GM19043 (cell line): ENCODE data around the gene HJV.

Experiments used
- ATAC-seq: cut with Tn5 transposase; IDR thresholded peaks from one replicate; pipeline ENCODE4 v1.9.1; 2021; ENCODE audit warnings: low read depth; ENCODE audit not compliant: unreplicated experiment

The HJV gene

DNA sequence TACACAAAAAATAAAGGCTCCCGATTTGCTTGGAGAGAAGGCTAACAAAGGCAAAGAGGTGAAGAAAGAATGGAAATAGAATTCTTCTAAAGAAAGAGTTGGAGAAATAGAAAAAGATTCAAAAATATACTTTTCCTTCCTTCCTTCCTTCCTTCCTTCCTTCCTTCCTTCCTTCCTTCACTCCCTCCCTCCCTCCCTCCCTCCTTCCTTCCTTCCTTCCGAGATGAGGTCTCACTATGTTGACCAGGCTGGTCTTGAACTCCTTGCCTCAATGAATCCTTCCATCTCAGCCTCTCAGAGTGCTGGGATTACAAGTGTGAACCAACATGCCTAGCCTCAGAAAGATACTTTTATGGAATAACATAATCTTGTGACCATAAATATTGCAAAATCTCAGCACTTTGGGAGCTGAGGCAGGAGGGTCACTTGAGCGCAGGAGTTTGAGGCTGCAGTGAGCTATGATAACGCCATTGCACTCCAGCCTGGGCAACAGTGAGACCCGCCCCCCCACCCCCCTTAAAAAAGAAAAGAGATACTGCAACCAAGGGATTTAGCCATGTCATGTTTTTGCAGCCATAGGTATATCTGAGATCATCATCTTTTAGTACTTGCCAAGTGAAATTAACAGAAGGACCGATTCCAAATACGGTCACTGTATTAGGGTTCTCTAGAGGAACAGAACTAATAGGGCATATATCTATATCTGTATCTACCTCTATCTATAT is 1.0 kb upstream of the HJV start:
- ATAC-seq: no peak

- ATAC-seq: no peak
Observed at GRCh38 chr1:146021050-146021445, 487 bp downstream of the HJV start.

DNA sequence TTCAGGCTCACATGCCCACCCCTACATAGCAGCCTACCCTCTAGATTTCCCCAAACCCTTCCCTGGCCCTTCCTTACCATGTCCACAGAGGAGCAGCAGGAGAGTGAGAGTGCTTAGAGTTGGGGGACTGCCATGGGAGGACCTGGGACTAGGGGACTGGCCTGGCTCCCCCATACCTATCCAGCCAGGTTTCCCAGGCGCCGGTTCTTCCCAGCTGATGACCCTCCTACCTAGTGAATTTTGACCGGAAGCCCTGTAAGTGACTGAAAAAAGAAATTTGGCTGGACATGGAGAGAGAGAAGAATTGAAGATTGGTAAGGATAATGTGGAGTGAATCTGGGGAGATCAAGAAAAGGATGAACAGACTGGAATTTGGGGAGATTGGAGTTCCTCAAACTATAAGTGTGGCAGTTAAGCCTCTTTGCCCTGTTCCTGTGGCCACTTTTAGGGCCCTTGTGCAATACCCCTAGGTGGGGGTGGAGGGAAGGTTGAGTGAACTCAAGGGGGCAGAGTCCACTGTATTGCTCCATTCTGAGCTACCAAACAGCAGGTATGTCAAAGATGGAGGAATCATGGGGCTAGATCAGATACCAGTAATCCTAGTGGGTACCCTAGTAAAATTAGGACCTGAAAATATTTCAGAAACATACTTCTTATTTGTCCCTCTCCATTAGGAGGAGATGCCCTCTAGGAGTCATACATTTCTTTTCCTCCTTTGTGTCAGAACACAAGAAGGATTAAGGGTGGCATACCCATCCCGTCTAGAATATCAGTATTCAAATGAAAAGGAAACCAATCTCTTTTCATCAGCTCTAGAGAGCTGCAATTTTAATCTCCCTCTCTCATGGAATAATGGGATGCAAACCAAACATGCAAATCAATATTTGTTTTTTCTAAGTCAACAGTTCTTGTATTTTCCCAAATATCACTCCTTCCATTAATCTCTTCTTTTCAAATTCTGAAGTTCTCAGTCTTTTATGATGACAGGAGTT is 1.2 kb downstream of the HJV start:
- no peak for ATAC-seq

- no peak for ATAC-seq
Observed at GRCh38 chr1:146019231-146020057, 2.1 kb downstream of the HJV start.

- ATAC-seq: no peak
Observed at GRCh38 chr1:146016891-146017290, 4.6 kb downstream of the HJV start.

- ATAC-seq: no peak
Observed at GRCh38 chr1:146013559-146013922, 8.0 kb downstream of the HJV start.

GRCh38 chr1:146012703-146013558 is 8.6 kb downstream of the HJV start:
- no peak for ATAC-seq

DNA sequence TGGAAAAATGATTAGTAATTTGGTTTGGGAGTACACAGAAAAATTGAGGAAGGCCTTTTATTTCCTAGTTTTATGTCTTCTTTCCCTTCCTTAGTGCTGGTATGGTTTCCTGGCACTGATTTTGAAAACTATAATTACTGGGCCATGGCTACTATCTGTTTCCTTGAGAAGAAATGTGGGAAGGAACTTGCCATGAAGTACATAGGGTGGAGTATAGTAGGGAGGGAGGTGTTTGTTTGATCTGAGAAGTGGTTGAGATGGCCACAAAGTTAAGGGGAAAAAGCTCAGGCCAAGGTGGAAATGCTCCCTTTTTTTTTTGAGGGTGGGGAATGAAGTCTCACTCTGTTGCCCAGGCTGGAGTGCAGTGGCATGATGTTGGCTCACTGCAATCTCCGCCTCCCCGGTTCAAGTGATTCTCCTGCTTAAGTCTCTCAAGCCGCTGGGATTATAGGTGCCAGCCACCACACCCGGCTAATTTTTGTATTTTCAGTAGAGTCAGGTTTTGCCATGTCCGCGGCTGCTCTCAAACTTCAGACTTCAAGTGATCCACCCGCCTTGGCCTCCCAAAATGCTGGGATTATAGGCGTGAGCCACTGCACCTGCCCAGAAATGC is 11.3 kb downstream of the HJV start:
- ATAC-seq: no peak

GRCh38 chr1:146007489-146008133 is 13.9 kb downstream of the HJV start:
- ATAC-seq: no peak

- no peak for ATAC-seq
Observed at GRCh38 chr1:146001709-146002108, 19.8 kb downstream of the HJV start.

GRCh38 chr1:145999321-146000024 is 22.1 kb downstream of the HJV start:
- ATAC-seq: no peak

DNA sequence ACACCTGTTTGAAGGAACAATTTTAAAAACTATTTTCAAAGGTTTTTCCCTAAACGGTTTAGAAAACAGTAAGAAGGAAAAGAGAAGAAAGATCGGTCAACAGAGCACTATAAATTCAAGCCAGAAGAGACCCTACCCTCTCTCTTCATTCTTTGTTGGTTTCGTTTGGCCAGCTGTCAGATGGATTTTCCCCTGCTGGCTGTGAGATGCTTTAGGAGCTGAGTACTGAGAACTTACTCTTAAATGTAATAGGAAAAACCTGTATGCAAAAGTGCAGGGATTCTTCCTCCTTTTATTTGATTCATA is 23.9 kb downstream of the HJV start:
- ATAC-seq: no peak

GRCh38 chr1:145997016-145997717 is 24.4 kb downstream of the HJV start:
- ATAC-seq: peak; percentile 60

GRCh38 chr1:145996433-145997015 is 25.0 kb downstream of the HJV start, which contains the start of gene TXNIP:
Gene TXNIP, minus strand, starts transcription at chr1:145996579. Its CDS starts 313 bp downstream, at chr1:145996266.
- ATAC-seq: peak; percentile 78

DNA sequence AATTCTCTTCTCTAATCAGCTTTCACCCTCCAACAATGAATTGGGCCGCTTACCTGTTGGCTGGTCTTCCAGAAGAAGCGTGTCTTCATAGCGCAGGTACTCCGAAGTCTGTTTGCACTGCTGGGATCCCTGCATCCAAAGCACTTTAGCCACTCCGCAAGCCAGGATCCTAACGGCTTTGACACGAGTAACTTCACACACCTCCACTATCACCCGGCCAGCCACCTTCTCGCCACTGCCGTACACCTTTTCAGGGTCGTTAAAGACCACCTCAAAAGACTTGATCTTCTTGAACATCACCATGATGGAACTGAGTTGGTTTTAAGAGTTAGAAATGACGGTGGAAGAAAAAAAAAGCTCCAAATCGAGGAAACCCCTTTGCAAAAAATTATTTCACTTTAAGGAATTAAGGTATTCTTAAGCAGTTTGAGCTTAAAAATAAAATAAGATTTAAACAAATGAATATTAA is 25.5 kb downstream of the HJV start:
- ATAC-seq: no peak

DNA sequence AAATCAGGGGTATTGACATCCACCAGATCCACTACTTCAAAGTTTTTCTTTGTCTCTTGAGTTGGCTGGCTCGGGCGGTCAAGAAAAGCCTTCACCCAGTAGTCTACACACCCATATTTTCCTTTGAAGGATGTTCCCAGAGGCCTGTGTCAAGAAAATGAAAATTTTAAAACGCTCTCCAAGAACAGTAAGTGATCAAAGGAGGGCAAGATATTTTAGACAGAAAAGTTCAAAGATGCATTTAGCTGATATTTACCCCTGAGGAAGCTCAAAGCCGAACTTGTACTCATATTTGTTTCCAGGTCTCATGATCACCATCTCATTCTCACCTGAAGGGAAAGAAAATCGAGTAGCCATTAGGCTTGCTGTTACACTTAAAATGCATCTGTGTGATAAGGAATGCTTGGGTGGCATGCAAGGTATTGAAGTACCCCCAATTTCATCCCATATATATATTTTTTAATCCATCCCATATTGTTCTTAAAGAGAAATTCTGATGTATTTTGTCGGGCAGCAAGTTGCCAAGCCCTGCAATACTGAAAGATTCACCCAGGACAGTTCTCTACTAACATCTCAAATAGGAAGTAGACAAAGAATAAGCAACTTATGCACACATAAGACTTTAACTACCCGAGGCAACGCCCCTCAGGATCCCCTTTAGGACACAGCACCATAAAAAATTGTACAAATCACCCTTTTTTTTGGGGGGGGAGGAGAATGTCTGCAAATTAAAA is 26.2 kb downstream of the HJV start:
- ATAC-seq: no peak
